Superior temporal gyrus (tissue), 1 donor: ENCODE data around the gene PERCC1.
"Not testable (repeated sequence)": the region's sequence is repeated elsewhere in the genome, so short reads cannot be mapped to it uniquely, and the experiment has no call there.

ENCODE experiments used
- DNase-seq: peaks from one replicate; pipeline ENCODE4 v3.0.0-alpha.2; 2016; ENCODE audit errors: extremely low spot score

Gene PERCC1

DNA sequence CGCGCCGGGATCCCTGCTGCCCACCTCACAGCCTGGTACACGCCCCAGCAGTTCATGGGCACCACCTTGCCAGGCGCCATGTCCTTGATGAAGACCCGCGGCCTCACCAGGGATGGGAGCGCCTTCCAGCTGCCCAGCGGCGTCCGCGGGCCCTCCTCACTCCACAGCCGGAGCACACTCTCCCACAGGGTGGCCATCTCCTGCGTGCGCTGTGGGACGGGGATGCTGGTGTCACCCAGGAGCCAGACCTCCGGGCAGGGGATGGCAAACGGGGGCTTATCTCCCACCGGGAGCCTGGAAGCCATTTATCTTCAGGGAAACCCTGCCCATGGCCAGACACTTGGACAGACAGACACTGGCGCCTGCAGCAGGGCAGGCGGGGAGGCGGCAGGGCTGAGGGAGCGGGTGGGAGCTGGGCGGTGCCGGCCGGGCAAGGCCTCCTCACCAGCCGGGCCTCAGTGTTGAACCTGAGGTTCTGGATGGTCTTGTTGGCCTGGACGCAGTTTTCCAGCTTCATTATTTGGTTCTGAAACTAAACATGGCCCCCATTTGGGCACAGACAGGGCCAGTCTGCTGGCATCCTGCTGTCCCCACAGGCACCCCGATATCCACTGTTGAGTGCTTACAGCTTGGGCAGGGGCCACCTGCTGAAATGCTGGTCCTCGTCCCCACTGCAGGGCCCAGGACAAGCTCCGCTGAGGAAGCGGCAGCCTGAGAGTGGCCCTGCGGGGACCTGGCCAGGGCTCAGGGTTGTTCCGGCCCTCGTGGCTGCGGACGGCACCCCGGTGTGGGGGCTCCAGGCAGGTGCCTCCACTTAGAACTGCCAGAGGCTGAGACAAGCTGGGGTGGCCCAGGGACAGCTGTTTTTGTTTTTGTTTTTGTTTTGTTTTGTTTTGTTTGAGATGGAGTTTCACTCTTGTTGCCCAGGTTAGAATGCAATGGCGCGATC is 4.0 kb downstream of the PERCC1 start:
- no peak for DNase-seq

DNA sequence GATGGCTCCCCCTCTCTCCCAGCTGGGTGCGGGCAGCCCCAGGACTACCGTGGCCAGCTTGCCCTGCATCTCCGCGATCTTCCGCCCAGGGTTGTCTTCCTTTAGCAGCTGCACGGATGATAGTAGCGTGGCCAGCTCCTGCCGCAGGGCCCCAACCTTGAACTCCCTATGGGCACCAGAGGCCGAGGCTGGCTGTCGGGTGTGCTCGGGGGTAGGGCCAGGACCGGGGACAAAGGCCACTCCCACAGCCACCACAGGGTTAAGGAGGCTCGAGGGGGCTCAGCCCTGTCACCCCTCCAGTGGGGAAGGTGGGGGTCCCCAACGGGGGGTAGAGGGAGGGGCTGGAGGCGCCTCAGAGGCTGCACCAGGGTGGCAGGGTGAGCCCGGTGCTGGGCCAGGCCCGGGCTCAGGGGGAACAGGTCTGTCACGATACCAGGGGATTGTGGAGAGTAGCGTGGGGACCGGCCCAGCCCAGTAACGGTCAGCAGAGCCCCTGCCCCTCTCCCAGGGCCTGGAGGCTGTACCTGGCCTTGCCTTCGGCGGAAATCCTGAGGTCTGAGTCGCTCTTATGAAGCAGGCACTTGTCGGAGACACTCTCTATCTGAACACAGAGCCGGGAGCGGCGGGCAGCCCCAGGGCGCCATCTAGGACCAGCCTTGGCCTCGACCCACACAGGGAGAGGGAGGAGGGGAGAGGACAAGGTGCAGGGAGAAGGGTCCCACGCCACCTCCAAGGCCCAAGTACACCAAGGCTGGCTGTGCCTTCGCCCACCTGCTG is 5.2 kb downstream of the PERCC1 start:
- no peak for DNase-seq

DNA sequence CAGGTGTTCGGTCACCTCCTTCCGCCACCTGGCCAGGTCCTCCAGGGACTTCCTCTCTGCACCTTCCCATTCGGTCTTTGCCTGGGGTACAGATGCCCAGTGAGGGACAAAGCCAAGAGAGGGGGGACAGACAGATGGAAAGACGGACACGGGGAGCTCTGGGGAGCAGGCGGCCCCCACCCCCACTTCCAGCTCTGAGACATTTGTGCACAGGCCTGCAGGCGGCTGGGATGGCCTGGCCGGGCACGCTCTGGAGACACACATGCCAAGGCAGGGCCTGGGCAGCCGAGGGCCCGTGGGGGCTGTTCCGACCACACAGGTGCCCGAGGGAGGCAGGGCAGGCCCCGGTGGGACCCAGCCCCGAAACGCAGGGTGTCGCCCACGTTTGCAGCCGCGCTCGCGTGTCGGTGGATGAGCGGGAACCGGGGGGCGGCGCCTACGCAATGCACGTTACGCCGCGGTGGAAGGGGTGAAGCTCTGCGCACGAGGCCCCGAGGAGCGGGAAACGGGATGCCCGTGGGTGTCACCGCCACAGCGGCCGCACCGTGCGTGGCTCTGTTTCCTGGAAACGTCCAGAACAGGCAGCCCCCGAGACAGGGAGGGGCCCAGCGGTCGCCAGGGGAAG is 6.0 kb downstream of the PERCC1 start:
- DNase-seq = no peak

DNA sequence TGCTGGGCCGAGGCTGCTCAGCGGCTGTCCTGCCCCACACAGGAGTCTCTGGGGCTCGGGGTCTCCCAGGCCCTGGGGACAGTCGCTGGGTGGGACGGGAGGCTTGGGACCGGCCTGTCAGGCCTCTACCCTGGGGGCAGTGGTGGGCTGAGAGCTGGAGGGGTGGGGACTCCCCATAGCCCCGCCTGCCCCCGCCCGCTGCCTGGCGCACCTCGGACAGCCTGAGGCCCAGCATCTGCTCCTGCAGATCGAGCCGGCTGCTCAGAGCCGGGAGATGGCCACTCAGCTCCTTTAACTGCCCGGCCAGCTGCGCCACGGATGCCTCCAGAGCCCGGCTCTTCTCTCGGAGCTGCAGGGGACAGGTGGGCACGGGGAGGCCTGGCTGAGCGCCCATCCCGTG is 6.7 kb downstream of the PERCC1 start:
- DNase-seq = no peak

DNA sequence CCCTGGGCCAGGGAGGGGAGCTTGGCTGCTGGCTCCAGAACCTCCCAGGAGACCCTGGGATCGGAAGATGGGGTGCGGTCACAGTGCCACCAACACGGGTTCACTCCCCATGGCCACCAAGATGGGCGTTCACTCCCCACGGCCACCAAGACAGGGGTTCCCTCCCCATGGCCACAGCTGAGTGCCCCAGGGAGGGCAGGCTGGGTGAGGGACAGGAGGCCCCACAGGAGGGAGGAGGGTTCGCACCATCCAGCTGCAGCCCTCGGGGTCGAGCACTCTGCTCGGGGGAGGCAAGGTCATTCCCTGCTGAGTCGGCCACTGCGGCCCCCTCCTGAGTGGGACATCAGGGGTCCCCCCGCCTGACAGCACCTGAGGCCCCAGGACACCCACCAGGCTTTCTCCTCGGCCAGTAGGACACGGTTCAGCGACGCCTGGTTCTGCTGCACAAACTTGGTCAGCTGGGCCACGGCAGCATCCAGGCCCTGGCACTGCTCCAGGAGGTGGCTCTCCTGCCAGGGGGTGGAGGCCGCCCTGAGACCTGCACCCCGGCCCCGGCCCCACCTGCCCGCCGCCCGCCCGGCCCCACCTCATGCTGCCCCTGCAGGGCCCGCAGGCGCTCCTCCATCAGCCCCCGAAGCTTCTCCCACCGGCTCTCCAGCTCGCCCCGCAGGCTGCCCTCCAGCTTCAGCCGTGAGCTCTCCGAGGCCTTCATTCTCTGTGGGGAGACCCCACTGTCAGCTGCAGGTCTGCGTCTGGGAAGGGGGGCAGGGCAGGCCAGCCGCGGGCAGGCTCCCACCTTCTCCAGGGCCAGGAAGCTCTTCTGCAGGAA is 7.6 kb downstream of the PERCC1 start:
- no peak for DNase-seq

DNA sequence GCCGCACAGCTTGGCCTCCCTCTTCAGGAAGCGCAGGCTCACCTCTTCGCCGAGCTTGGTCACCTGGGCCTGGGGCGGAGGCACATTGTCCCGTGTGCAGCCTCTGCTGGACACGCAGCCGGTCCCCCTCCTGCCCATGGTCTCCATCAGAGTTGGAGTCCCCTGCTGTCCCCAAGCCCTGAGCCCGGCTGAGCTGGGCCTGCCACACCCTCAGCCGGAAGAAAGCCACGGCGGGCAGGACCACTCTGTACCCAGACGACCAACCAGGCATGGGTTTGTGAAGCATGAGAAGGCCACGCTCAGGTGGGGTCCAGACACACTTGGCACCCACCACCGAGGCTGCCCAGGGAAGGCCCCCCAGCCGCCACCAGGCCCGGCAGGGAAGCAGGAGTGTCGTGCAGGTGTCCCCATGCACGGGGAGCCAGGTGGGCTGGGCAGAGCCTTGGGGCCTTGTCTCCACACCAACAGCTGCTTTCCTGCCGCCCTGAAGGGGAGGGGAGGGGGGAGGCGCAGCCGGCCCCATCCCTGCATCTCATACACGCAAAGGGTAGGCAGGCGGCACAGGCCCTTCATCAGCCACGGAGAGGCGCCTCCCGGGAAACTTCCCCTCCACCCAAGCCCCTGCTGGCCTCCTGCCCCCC is 8.3 kb downstream of the PERCC1 start:
- no peak for DNase-seq

DNA sequence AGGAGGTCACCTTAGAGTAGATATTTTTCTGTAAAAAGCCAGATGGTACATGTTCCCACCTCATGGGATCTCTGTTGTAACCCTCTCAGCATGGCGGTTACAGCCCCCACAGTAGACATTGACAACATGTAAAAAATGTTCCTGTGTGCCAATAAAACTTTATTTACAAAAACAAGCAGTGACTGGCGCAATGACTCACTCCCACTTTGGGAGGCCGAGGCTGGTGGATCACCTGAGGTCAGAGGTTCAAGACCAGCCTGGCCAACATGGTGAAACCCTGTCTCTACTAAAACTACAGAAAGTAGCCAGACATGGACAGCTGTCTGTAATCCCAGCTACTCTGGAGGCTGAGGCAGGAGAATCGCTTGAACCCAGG is 8.8 kb downstream of the PERCC1 start:
- DNase-seq = not testable (repeated sequence)

DNA sequence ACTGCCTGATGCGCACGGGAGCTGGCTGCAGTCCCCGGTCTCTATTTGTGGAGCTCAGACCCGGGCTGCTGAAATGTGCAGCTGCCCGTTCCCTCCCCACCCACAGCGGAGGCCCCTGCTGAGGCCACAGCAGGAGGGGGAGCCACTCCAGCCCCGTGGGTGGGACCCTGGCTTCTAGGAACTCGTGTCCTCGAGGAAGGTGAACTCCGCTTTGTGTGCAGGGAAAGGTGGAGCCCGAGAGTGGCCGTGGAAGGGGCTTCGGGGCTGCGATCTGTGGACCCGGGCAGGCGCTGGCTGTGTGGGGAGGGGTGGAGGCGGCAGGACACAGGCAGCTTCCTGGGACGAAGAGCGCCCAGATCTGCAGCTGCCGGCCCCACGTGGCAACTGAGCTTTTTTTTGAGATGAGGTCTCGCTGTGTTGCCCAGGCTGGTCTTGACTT is 10.5 kb downstream of the PERCC1 start:
- DNase-seq = no peak

DNA sequence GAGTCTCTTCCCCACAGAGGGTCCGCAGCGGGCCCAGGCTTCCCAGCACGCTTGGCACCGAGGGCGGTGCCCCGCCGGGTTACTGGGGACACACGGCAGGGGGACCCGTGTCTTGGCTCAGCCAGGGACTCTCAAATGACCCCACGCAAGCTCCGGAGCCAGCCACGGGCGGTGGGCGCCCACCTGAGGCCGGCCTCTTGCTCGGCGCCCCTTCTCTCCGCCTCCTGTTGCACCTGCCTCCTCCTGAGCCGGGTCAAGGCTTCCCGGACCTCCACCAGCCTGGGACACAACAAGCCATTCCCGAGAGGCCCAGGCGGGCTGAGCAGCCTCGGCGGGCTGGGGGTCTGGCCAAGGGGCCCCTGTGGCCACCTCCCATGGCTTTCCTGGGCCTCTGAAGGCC is 11.8 kb downstream of the PERCC1 start:
- DNase-seq = no peak

DNA sequence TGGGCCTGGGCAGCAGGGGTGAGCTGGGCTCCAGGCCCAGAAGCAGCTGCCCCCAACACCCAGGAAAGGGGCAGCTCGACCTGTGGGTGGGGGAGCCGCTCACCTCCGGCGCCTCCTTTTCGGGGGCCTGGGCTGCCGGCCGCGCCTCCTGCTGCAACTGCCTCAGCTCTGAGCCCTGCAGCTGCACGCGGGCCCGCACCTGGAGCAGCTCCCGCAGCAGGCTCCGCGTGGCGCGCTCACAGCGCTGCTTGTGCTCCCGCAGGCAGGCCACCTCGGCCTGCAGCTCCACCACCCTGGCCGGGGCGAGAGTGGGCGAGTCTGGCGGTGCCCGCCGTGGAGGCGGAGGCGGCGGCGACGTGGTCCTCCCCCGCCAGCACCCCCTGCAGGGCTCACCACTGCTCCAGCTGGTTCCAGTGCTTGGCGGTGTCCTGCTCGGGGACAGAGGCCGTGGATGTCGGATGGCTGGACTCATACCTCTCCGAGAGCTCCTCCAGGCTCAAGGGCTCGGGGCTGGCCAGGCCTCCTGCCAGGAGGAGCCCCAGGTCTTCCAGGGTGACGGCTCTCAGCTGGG is 12.6 kb downstream of the PERCC1 start:
- no peak for DNase-seq

DNA sequence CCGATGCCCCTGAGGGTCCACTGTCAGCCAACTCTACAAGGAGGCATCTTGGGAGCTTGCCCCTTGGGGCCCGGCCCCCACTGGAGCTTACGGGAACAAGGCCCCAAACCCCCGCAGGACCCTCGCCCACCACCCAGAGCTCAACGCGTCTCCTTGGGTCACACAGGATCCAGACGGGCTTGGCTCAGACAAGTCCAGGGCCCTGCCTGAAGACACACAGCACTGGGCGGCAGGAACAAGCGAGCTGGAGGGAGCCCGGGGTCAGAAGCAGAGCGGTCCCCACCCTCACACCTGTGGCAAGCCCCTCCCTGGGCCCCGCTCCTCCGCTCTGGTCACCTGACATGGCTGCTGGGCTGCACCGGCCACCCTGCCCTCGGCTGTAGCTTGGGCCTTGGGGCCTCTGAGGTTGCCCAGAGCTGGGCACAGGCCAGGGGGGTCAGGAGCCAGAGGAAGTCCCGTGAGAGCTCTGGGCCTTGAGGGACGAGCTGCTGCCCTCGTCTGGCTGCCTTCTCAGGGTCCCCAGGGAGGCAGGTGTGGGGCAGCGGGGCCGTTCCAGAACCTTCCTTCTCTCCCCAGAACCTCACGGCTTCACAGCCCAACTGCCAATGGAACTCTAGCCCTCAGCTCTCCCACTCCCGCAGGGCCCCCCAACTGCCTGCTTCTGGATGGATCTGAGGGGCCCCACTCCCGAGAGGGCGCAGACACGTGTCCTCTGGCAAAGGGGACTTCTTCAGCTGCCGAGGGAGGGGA is 13.3 kb downstream of the PERCC1 start, which contains the start of gene CCDC154:
Gene CCDC154, minus strand, starts transcription at position 577 of the 750 bp plus-strand sequence. Its CDS starts 234 bp downstream, at position 343.
- DNase-seq = no peak

DNA sequence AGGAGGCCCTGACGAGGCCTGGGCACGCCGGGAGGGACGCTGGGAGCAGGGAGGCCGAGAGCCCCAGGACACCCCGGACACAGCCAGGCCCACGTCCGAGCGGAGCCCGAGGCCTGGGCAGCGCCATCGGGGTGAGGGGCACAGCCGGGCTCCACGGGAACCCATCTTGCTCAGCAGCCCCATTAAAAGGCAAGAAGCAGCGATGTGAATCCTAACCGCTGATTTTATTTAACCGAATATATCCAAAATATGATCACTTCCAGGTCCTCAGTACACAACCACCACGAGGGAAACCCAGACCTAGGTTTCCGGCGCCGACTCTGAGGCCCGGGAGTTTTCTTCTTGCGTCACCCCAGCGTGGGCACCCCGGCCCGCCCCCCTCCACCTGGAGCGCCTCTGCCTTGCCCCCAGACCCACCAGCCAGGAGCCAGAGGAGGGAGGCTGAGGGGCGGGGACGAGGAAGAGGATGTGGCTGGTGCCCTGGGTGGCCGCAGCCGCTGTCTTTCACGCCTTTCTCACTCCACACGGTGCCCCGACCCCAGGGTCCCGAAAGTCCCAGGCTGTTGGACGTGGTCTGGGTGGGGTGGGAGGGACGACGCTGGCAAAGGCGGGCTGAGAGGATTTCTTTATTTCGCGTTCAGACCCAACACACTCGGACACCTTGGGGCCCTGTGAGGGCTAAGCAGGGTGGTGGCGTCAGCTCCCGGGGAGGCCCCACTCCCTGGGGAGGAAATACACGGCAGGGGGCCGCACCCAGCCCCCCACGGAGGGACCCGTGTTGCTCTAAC is 14.0 kb downstream of the PERCC1 start:
- DNase-seq = no peak

DNA sequence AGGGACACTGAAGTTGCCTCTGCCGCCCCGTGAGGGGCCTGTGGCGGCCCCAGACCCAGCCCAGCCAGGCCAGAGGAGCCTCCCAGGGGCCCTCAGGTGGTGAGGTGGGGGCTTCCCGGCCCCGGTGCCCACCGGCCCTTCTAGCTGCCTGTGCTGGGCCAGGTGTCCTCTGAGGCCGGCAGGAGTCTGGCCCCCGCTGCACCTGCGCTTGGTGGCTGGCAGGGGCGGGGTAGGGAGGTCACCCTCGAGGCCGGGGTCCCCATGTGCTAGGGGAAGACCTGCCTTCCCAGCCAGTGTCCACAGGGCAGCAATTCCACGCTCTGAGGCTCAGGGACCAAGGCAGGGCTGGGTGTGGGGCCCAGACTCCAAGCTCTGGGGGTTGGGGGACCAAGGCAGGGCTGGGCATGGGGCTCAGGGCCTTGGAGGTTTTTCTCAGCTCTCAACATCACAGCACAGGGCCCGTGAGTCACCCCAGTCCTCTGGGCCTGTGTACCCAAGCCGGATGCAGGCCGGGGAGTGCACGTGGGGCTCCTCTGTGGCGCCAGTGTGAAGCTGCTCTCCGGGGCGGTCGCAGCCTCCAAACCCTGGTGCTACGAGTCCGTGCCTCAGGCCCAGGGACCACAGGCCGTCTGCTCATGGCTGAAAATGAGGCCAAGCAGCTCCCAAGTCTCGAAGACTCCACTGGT is 14.8 kb downstream of the PERCC1 start:
- DNase-seq = no peak

DNA sequence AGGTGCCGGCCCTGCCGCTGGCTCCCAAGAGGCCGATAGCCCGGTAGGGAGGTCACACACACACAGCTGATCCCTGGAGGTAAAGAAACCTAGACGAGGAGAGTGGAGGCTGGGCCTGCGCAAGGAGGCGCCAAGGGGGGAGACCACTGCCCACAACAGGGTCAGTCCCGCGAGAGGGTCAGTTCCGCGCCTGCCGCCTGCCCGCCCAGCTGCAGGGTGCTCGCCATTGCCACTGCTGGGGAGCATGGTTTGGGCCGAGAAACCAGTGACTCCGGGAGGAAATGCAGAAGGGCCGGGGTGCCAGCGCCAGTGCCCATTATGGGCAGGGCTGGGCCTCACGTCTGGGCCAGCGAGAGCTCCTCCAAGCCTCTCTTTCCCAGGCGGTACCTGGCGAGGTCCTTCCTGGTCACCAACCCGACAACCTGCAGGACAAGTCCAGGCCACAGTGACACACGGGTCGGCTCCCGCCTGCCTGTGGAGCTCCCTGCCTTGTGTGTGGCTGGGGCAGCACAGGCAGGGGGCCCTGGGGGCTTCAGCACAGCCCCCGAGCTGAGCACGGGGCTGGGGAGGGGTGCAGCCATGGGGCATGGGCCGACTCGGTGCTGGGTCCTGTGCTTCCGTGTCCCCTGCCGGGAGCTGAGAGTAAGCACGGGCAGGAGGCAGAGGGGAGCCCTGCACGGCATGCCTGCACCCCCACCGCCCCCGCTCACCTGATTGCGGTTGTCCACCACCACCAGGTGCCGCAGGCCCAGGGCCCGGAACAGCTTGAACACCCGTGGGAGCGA is 15.6 kb downstream of the PERCC1 start:
- no peak for DNase-seq

DNA sequence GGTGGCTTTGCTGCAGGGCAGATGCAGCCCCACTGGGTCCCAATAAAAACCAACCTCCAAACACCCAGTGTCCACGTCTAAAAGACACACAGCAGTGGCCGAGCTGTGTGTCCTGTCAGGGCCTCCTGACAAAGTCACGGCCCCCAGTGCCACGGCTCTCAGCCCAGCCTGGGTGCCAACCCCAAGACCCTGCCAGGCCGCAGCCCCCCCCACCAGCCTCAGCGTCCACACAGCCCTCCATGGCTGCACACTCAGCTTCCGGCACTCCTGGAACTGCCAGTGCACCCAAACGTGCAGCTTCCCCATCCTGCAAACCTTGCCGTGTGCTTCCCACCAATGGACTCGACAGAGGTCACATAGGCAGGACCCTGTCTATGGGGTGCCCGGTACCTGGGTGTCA is 17.1 kb downstream of the PERCC1 start:
- no peak for DNase-seq

DNA sequence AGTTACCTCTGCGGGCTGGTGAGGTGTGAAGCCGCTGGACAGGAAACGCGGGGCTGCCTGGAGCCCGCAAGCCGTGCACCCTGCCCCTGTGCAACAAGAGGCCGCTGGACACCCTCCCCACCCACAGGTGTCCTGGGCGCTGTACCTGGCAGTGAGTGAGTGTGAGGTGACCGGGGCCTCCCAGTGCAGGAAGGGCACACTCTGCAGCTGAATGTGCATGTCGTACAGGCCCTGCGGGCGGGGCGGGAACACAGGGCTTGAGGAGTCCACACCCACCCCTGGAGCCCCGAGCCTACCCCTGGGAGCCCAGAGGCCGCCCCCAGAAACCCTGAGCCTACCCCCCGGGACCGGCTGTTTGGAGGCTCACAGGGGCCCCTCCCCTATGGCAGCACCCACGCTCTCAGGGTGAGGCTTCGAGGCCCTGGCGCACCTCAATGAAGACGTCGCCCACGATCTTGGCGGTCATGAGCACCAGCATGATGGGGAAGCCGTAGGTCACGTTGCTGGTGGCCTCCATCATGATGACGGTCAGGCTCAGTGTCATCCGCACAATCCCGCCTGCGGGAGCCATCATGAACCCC is 17.7 kb downstream of the PERCC1 start:
- no peak for DNase-seq

DNA sequence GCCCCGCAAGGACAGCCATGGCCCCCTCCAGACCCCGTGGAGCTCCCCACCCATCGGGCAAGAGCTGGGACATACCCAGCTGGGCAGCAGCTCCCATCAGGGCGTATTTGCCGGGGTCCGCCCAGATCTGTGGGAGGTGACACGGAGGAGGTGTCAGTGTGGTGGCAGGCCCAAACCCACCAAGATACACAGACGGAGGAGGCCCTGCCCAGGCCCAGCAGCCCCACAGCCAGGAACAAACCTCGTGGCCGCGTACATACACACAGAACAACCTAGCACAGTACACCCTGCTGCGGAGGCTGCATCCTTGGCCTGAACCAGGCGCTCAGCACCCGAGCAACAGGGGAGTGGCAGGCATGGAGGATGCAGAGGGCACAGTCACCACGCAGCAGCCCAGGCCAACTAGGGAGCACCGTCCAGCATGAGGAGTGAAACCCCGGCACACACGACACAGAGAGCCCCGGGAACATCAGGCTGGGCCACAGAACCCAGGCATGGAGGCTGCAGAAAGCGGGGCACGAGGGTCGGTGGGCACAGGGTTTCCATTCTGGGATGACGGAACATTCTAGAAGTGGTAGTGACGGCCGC is 18.4 kb downstream of the PERCC1 start:
- DNase-seq = no peak
